GM04503 (cell line): ENCODE results near the gene GALNT2.

Experiments used
- DNase-seq: peaks from one replicate; pipeline ENCODE4 v3.0.0-alpha.2; 2012; ENCODE audit warnings: low read depth

The GALNT2 gene

GRCh38 chr1:230166366-230167132 lies 99.5 kb downstream of the GALNT2 start:
- DNase-seq = no peak

- DNase-seq = no peak
Measured at GRCh38 chr1:230167419-230167852, 100.4 kb downstream of the GALNT2 start.

- no peak for DNase-seq
Measured at GRCh38 chr1:230169454-230170152, 102.6 kb downstream of the GALNT2 start.

GRCh38 chr1:230170153-230170547 lies 103.1 kb downstream of the GALNT2 start:
- DNase-seq = no peak

GRCh38 chr1:230170622-230171021 lies 103.6 kb downstream of the GALNT2 start:
- no peak for DNase-seq

- no peak for DNase-seq
Measured at GRCh38 chr1:230171356-230172015, 104.4 kb downstream of the GALNT2 start.

- no peak for DNase-seq
Measured at GRCh38 chr1:230172016-230172537, 105.0 kb downstream of the GALNT2 start.

- no peak for DNase-seq
Measured at GRCh38 chr1:230173187-230173975, 106.3 kb downstream of the GALNT2 start.

- DNase-seq = no peak
Measured at GRCh38 chr1:230174041-230174440, 107.0 kb downstream of the GALNT2 start.

- DNase-seq = no peak
Measured at GRCh38 chr1:230174471-230175162, 107.6 kb downstream of the GALNT2 start.

GRCh38 chr1:230175163-230175747 lies 108.2 kb downstream of the GALNT2 start:
- no peak for DNase-seq

GRCh38 chr1:230175839-230176238 lies 108.8 kb downstream of the GALNT2 start:
- DNase-seq = no peak

- no peak for DNase-seq
Measured at GRCh38 chr1:230176326-230176725, 109.3 kb downstream of the GALNT2 start.

- no peak for DNase-seq
Measured at GRCh38 chr1:230176871-230177411, 109.9 kb downstream of the GALNT2 start.

- DNase-seq = no peak
Measured at GRCh38 chr1:230179249-230179648, 112.2 kb downstream of the GALNT2 start.

- no peak for DNase-seq
Measured at GRCh38 chr1:230185076-230186001, 118.3 kb downstream of the GALNT2 start.

GRCh38 chr1:230186003-230186863 lies 119.2 kb downstream of the GALNT2 start:
- no peak for DNase-seq

- no peak for DNase-seq
Measured at GRCh38 chr1:230186874-230187273, 119.8 kb downstream of the GALNT2 start.
